Testis (tissue), 2 donors: ENCODE measurements around the gene DACH1.

Experiments used
- CTCF ChIP-seq, 3 experiments: fragments of 450-650 bp in 2 of 3; fragments of 200-600 bp in 1 of 3; sonication (generic) in 1 of 3; IDR thresholded peaks; one replicate each; pipeline ENCODE4 v1.5.1; 2016 to 2019; ENCODE audit warnings: antibody characterized with exemption in 3 of 3, mild to moderate bottlenecking in 2 of 3, moderate library complexity in 1 of 3
- POLR2A ChIP-seq: fragments of 450-650 bp; IDR thresholded peaks from one replicate; pipeline ENCODE4 v1.6.1; 2017; ENCODE audit warnings: antibody characterized with exemption, mild to moderate bottlenecking, moderate library complexity

- TF ChIP-seq CTCF (IDR thresholded peaks at IDR 0.05) (no peak), POLR2A (no peak)
Observed at GRCh38 chr13:71803066-71803465, 63.9 kb downstream of the DACH1 start.
